ENCODE results near the gene HMX3. TPM values are rescaled to one million over a fixed set of nuclear protein-coding genes. Genes with fewer than 3 reads are reported as not detected.
A peak's percentile ranks its signal among the peaks of the same experiment; 100 is the strongest.

HMX3 gene
- total RNA-seq: not detected
- long read RNA-seq: 0 reads

- intact Hi-C loops (cut with DNase I): loop anchor here (10.0 kb wide), 1 partner anchor 829 kb away; no protein-coding TSS in a partner anchor
- ATAC-seq (ENCODE audit: poor library complexity): no peak
Observed at GRCh38 chr10:123135415-123136141, at the start of gene HMX3. Gene HMX3 (plus strand): TSS chr10:123135970. CDS start chr10:123136051, 81 bp downstream.

DNA sequence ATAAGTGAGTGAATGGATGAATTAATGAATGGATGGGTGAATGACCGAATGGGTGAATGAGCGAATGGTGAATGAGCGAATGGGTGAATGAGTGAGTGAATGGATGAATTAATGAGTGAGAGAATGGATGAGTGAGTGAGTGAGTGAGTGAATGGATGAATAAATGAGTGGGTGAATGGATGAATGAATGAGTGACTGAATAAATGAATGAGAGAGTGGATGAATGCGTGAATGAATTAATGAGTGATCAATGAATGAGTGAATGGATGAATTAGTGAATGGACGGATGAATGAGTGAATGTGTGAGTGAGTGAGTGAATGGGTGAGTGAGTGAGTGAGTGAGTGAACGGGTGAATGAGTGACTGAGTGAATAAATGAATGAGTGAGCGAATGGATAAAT is 49.5 kb upstream of the HMX3 start:
- no peak for DNase-seq
- ATAC-seq (ENCODE audit: poor library complexity): no peak
- intact Hi-C loops (cut with DNase I): no loop called here

More at GRCh38 chr10:123135415-123136141, at the start of gene HMX3:
- DNase-seq: no peak

DNA sequence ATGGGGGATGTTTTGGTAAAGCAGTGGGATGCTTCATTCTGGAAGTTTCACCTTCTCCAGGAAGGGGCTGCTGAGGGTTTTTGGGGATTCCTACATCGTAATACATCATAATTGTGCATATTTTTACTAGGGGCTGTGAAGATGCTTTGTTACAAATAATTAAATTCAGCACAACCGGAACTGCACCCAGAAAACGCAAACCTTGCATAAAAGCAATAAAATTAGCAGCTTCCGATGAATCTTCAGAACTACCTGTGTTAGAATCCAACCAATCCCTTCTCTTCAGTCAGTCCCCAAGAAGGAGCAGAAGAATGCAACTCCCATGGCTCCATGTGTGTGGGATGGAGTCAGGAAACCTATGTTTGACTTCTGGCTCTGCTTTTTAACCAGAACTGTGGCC is 48.4 kb upstream of the HMX3 start:
- intact Hi-C loops (cut with DNase I): no loop called here
- no peak for DNase-seq
- ATAC-seq (ENCODE audit: poor library complexity): no peak

DNA sequence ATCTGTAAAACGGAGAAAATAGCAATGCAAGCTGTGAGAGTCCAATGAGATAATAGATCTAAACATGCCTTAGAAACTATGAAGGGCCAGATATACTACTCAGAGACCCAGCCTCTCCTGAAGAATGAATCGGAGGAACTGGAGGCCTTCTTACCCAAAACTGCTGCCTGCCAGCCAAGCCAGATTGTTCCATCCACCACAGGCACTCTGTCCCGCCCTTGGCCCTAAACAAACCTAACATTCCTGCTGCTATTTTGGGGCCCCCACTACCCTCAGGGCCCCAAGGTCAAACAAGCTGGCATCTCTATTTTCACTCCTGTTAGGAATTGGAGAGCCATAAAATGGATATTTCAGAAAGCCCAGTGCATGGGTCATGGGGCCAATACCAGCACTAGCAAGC is 48.0 kb upstream of the HMX3 start:
- DNase-seq: no peak
- no peak for ATAC-seq (ENCODE audit: poor library complexity)
- intact Hi-C loops (cut with DNase I): no loop called here

DNA sequence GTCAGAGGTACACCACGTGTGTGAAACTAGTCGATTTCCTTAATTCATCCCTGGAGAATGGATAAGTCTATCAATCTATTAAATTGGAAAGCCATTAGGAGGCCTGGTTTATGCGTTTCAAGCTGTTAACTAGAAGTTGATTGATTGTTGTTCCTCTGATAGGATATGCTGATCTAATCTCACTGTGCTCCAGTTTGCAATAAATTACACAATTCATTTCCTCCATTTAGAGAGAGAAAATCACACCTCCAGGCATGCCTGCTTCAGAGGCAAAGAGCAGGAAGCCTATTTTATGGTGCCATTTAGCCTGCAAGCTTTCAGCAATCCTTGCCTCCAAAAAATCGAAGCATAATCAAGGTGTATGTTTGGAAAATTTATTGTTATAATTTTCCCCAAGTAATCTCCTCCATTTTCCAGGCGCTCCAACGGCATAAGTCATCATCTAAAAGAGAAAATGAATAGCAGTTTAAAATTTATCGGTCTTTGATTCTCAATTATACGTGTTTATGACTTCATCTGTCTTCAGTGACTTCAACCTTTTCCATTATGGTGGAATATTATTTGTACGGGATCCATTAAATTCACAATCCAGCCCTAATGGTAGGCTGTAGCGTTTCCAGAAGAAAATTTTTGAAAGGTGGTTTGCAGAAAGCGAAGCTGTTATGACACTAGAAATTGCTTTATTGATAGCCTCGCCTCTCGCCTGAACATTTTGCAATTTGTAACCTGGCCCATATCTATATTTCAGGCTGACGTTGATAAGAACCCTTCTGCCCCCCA is 42.9 kb upstream of the HMX3 start:
- DNase-seq (no peak), ATAC-seq (ENCODE audit: poor library complexity) (no peak)
- intact Hi-C loops (cut with DNase I): no loop called here

DNA sequence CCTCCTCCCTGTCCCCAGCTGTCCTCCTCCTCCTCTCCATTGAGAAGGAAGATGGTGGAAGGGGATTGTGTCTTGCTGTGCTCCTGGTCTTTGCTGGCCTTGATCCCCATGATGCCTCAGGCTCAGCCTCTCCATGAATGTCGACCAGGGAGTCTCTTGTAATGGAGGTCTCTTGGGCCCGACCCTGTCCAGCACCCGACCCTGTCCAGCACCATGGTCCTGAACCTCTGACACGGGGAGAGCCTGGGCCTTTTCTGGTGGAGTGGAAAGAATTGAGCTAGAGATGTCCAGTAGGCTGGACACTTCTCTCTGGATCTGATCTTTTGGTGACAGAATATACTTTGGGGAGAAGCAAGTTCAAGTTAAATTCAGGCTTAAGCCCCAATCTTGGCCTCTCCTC is 42.3 kb upstream of the HMX3 start:
- intact Hi-C loops (cut with DNase I): no loop called here
- DNase-seq (no peak), ATAC-seq (ENCODE audit: poor library complexity) (no peak)

DNA sequence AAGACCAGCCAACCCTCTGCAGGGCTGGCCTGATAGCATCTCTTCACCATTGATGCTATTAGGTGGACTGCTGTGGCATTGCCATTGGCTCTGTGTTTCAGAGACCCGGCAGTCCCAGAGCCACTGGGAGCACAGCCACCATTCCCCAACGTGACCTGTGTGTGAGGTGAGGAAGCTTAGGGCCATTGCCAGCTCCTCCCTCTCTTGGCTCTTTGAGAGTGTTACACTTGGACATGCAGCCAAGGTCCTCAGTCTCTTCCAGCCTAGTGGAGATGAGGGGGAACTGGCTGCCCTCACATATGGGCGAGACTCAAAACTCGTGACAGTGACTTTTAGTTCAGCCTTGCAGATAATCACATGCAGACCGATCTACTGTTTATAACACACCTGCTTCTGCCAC is 39.3 kb upstream of the HMX3 start:
- intact Hi-C loops (cut with DNase I): no loop called here
- DNase-seq (no peak), ATAC-seq (ENCODE audit: poor library complexity) (peak; percentile 68)

DNA sequence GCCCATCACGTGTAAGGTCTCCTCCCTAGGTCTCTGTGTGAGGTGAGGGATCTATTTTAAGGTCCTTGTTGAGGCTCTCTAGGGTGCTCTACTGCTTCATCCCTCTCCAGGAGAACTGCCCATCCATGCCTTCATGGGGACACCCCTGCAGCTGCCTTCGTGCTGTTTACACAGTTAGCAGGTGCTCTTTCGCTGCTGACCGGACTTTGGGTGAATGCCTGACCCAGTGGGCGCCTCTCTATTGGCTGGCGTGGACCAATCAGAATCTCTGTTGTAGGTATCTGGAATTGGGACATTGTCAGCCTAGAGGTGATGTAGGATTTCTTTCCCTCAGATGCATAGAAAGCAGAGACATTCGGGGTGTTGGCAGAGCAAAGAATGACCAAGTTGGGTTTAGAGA is 38.7 kb upstream of the HMX3 start:
- no peak for DNase-seq
- intact Hi-C loops (cut with DNase I): no loop called here
- no peak for ATAC-seq (ENCODE audit: poor library complexity)

DNA sequence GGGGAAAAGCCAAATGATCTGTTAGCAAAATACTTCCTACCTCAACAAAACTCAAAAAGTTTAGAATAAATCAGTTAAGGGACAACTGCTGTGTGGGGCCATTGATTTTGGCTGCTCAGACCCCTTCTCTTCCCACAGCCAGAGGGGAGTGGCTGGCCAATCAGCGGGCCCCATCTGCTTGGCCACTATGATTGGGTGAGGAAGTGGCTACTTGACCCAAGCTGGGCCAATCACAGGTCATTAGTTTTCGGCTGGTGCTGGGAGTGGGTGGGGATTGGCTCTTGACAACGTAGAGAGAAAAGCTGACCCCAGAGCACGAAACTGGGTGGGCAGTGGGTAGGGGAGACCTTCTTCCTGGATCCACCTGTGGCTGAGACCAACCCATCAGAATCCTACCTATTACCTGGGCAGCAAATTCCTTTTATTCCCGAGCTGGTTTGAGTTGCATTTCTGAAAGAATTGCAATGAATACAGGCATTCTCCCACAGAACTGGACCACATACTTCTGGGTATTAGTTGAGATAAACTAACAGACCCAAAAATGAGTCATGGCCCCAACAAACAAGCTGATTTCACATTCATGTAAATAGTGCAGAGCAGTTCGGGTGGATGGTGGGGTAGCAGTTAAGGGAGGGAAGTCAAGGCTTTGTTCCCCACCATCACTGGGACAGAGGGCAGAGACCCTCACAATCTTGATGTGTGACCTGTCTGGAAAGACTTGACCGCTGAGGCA is 35.6 kb upstream of the HMX3 start:
- intact Hi-C loops (cut with DNase I): no loop called here
- ATAC-seq (ENCODE audit: poor library complexity) (no peak), DNase-seq (no peak)

DNA sequence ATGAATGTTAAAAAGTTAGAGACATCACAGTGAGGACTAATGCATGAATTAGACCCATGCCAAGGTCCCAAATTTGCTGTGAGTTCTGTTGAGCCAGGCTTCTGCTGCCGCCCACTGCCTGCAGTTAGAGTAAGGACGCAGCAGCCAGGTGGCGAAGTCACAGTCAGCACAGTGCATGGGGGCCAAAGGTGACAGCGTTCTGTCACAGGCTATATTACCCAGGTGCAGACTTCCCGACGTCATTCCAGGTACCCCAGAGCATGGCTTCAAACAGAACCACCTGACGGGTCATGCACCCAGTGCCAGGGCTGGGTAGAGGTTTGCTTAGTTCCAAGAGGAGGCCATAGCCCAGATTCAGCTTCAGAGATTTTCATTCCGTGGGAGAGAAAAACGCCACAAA is 33.9 kb upstream of the HMX3 start:
- DNase-seq: no peak
- ATAC-seq (ENCODE audit: poor library complexity): no peak
- intact Hi-C loops (cut with DNase I): no loop called here

DNA sequence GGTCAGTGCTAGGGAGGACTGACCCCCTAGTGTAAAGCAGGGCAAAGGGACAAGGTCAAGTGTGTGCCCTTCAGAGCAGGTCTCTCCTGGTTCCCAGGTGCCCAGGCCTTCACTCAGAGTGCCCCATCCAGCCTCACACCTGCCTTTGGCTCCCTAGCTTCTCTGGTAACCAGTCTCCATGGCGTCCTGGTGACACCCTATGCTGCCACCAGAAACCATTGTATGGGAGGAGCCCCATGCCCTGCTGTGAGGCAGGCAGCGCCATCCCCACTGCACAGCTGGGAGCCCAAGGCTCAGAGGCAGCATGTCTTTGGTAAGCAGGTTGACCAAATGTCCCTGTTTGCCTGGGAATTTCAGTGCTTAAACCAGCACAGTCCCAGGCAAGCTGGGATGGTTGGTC is 33.1 kb upstream of the HMX3 start:
- intact Hi-C loops (cut with DNase I): no loop called here
- DNase-seq (no peak), ATAC-seq (ENCODE audit: poor library complexity) (no peak)

DNA sequence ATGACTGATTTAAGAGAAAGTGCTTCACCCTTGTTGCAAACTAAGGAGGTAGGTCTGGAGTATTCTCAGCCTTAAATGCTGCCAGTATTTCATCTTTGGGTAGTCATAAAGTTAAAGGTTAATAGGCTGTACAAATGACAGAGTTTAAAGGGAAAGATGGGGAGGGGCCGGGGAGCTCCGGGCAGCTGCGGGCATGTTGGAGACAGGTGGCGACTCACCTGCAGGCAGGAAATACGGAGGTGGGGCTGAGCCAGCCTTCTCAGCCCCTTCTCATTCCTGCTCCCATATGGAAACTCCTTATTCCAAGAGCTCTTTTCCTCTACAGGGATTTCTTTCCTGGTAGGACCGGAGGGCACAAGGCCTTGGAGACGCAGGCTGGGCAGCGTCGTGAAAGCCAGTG is 31.8 kb upstream of the HMX3 start:
- no peak for DNase-seq
- no peak for ATAC-seq (ENCODE audit: poor library complexity)
- intact Hi-C loops (cut with DNase I): no loop called here

- ATAC-seq (ENCODE audit: poor library complexity) (no peak), DNase-seq (no peak)
- intact Hi-C loops (cut with DNase I): no loop called here
Observed at GRCh38 chr10:123109466-123109865, 26.3 kb upstream of the HMX3 start.

DNA sequence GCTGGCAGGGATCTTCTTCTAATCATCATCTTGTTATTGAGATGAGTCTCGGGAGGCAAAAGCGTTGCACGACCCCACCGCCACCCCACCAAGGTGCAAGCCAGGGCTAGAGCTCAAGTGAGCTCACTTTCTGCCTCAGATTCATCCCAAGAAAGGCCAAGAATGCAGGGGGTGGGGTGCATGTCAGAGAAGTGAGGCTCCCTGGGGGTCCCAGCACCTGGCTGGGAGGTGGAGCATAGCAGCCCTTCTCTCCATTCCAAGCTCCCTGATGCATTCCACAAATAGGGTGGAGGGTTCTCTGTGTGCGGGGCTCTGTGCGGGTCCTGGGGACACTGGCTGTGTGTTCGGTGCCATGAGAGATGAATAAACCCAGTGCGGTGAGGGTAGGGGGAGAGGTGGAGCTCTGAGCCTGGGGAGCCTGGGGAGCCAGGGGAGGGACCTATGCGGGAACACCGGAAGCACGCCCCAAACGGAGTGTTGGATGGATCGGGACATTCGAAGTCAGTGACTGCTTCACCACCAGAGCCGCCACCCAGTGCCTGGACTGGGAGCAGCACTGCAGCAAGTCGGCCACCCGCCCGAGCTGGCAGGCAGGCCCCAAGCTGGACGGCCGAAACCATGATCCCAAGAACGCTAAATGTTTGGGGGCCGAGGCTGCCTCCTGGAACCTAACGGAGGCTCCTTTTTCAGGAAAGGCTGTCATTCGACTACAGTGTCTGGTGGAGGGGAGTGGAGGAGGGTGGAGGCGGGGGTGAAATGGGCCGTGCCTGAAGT is 17.9 kb upstream of the HMX3 start:
- intact Hi-C loops (cut with DNase I): no loop called here
- ATAC-seq (ENCODE audit: poor library complexity) (no peak), DNase-seq (no peak)

DNA sequence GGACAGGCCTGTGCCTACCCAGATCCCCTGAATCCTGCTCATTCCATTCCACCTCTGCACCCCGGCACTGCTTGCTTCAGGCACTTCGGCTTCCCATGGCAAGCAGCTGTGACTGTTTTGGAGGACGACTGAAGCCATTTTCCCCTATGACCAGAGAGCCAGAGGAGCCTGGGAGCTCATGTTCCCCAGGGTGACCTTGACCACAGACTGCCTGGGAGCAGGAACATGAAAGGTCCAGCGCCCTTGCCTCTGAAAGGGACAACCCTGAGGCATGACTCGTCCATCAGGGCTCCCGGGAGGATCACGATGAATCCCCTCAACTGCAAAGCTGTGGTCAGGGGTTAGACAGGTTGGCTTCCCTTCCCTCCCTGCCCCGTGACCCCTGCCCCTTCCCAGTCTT is 16.7 kb upstream of the HMX3 start:
- DNase-seq: no peak
- no peak for ATAC-seq (ENCODE audit: poor library complexity)
- intact Hi-C loops (cut with DNase I): no loop called here

DNA sequence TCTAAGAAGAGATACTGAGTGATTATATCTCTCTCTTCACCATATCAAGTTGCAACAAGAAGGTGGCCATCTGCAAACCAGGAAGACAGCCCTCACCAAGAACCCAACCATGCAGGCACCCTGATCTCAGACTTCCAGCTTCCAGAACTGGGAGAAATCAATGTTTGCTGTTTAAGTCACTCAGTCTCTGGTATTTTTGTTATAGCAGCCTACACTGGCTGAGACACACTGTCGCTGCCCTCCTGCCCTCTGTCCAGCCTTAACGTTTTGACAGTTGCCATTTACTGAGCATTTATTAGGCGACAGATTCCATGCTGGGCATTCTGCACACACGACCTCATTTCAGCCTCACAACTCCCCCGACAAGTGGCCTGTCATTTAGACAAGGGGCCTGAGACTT is 9.5 kb upstream of the HMX3 start:
- DNase-seq (no peak), ATAC-seq (ENCODE audit: poor library complexity) (no peak)
- intact Hi-C loops (cut with DNase I): no loop called here

GRCh38 chr10:123129618-123130271 is 6.0 kb upstream of the HMX3 start:
- DNase-seq (no peak), ATAC-seq (ENCODE audit: poor library complexity) (no peak)
- intact Hi-C loops (cut with DNase I): loop anchor here (5.0 to 10.0 kb wide), 2 partner anchors 428 to 835 kb away; no protein-coding TSS in a partner anchor
